Neural cell (in vitro differentiated cells): ENCODE measurements around the gene HMGB3. TPM values are rescaled to one million over a fixed set of nuclear protein-coding genes. Genes with fewer than 3 reads are reported as not detected.

Source experiments
- H2AFZ ChIP-seq: fragments of 200-600, 300-800 bp; sonication (generic), shearing (Covaris generic); 2 replicates; pipeline ENCODE4 v1.6.0; 2014; ENCODE audit warnings: low read depth, mild to moderate bottlenecking, antibody characterized with exemption, low read length, moderate library complexity
- H3F3A ChIP-seq: fragments of 200-600 bp; shearing (Covaris generic); 2 replicates; pipeline ENCODE4 v1.6.1; 2016; ENCODE audit warnings: mild to moderate bottlenecking, moderate library complexity, mixed read lengths, antibody characterized with exemption, low read length; ENCODE audit not compliant: insufficient read depth, poor library complexity, severe bottlenecking
- H3K27ac ChIP-seq: fragments of 200-600, 300-800 bp; sonication (generic), shearing (Covaris generic); 2 replicates; pipeline ENCODE4 v1.5.1; 2014; ENCODE audit warnings: mild to moderate bottlenecking, low read length, moderate library complexity
- H3K27me3 ChIP-seq: fragments of 300-800, 200-600 bp; sonication (generic), shearing (Covaris generic); 2 replicates; pipeline ENCODE4 v1.6.0; 2014; ENCODE audit warnings: mild to moderate bottlenecking, low read depth, low read length, moderate library complexity; ENCODE audit not compliant: insufficient read depth
- H3K36me3 ChIP-seq: fragments of 300-800, 200-600 bp; sonication (generic), shearing (Covaris generic); 2 replicates; pipeline ENCODE4 v1.5.1; 2014; ENCODE audit warnings: mild to moderate bottlenecking, antibody characterized with exemption, low read length, moderate library complexity; ENCODE audit not compliant: insufficient read depth
- H3K4me2 ChIP-seq: fragments of 300-800, 200-600 bp; sonication (generic), shearing (Covaris generic); 2 replicates; pipeline ENCODE4 v1.6.0; 2014; ENCODE audit warnings: mild to moderate bottlenecking, low read length
- H3K4me3 ChIP-seq: fragments of 300-800, 200-600 bp; sonication (generic), shearing (Covaris generic); 2 replicates; pipeline ENCODE4 v1.5.1; 2014; ENCODE audit warnings: mild to moderate bottlenecking, low read length, moderate library complexity
- H3K79me2 ChIP-seq: fragments of 200-600 bp; shearing (Covaris generic); replicated peaks from 2 replicates; pipeline ENCODE4 v1.6.0; 2014; ENCODE audit warnings: mild to moderate bottlenecking, low read length, moderate library complexity; ENCODE audit not compliant: insufficient read depth
- H3K9ac ChIP-seq: fragments of 300-800, 200-600 bp; sonication (generic), shearing (Covaris generic); 2 replicates; pipeline ENCODE4 v1.6.1; 2016; ENCODE audit warnings: mild to moderate bottlenecking, low read length, mixed read lengths
- H3K9me2 ChIP-seq: fragments of 200-600 bp; shearing (Covaris generic); 2 replicates; pipeline ENCODE4 v1.6.1; 2016; ENCODE audit warnings: mild to moderate bottlenecking, low read length, mixed read lengths; ENCODE audit not compliant: insufficient read depth
- H3K9me3 ChIP-seq: fragments of 200-600, 300-800 bp; sonication (generic), shearing (Covaris generic); 2 replicates; pipeline ENCODE4 v1.6.1; 2016; ENCODE audit warnings: mild to moderate bottlenecking, mixed run types, low read length, moderate library complexity, mixed read lengths
- H4K20me1 ChIP-seq: fragments of 200-600 bp; shearing (Covaris generic); 2 replicates; pipeline ENCODE4 v1.6.1; 2016; ENCODE audit warnings: mild to moderate bottlenecking, mixed run types; ENCODE audit not compliant: insufficient read depth
- CTCF ChIP-seq: fragments of 450-650 bp; IDR thresholded peaks from 2 replicates; pipeline ENCODE4 v1.5.1; 2014; ENCODE audit warnings: antibody characterized with exemption, mild to moderate bottlenecking, moderate library complexity; ENCODE audit not compliant: poor library complexity, severe bottlenecking
- EP300 ChIP-seq: fragments of 450-650 bp; conservative IDR thresholded peaks from 2 replicates; pipeline ENCODE4 v1.6.1; 2014; ENCODE audit warnings: antibody characterized with exemption, mild to moderate bottlenecking, moderate library complexity; ENCODE audit not compliant: poor library complexity, severe bottlenecking
- EZH2 ChIP-seq: fragments of 200-600, 300-800 bp; shearing (Covaris generic), sonication (generic); IDR thresholded peaks from 2 replicates; pipeline ENCODE4 v1.6.1; 2014; ENCODE audit warnings: antibody characterized with exemption, low read length, borderline replicate concordance, mild to moderate bottlenecking; ENCODE audit not compliant: insufficient read depth, poor library complexity, severe bottlenecking
- MXI1 ChIP-seq: fragments of 450-650 bp; conservative IDR thresholded peaks from 2 replicates; pipeline ENCODE4 v1.6.1; 2014; ENCODE audit warnings: antibody characterized with exemption, mild to moderate bottlenecking; ENCODE audit not compliant: poor library complexity, severe bottlenecking
- POLR2AphosphoS5 ChIP-seq: IDR thresholded peaks from 2 replicates; pipeline ENCODE4 v1.6.1; 2012
- RAD21 ChIP-seq: fragments of 450-650 bp; conservative IDR thresholded peaks from 2 replicates; pipeline ENCODE4 v1.6.1; 2014; ENCODE audit warnings: antibody characterized with exemption, mild to moderate bottlenecking, moderate library complexity
- SMC3 ChIP-seq: fragments of 450-650 bp; conservative IDR thresholded peaks from 2 replicates; pipeline ENCODE4 v1.6.1; 2014; ENCODE audit warnings: antibody characterized with exemption, mild to moderate bottlenecking, moderate library complexity; ENCODE audit not compliant: poor library complexity
- TAF1 ChIP-seq: IDR thresholded peaks from 2 replicates; pipeline ENCODE4 v1.6.1; 2012; ENCODE audit warnings: low read depth
- polyA plus RNA-seq: library from polyadenylated mRNA; depleted of rRNA; stranded (reverse); fragments of >200 nt; gene quantifications from 2 replicates; pipeline ENCODE4 v1.2.3, GENCODE V29; 2014
- TF ChIP-seq, protein P1 (sequence below): IDR thresholded peaks from 2 replicates; pipeline ENCODE4 v1.6.1; 2012; ENCODE audit warnings: borderline replicate concordance

The HMGB3 gene
- polyA plus RNA-seq, 1 donor from 2014 or later = 249 TPM

DNA sequence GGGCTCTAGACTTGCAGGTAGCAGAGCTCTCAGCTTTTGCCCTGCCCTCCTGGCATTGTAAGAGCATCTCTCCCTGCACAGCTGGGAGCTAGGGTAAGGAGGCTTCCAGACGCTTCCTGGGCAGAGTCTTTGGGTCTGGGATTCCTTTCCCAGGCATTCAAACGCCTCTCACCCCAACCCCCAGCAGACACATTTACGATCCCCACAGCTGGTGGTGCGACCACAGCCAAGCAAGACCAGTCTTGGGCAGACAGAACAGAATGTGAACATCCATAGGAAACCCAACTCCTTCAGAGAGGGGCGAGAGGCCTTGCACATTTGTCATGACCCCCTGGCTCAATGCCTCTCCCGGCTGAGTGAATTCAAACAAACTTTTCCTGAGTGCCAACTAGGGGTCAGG is 46.6 kb upstream of the HMGB3 start:
- no peaks in the 10 kb centered on the region for H3F3A ChIP-seq
- no peaks in the 10 kb centered on the region for H3K36me3 ChIP-seq
- no peak overlapping the region for H3K9ac ChIP-seq
- no peaks in the 10 kb centered on the region for H3K27me3 ChIP-seq
- no peaks in the 10 kb centered on the region for H3K9me3 ChIP-seq
- H3K4me2 ChIP-seq = no peak overlapping the region
- H2AFZ ChIP-seq = no peak overlapping the region
- no peak overlapping the region for H3K4me3 ChIP-seq
- no peaks in the 10 kb centered on the region for H4K20me1 ChIP-seq
- no peaks in the 10 kb centered on the region for H3K9me2 ChIP-seq
- no peak overlapping the region for H3K27ac ChIP-seq
- H3K79me2 ChIP-seq = no peaks in the 10 kb centered on the region
- no peak for TF ChIP-seq SMC3
- TF ChIP-seq EP300 = no peak
- no peak for TF ChIP-seq CTCF
- no peak for TF ChIP-seq TAF1
- TF ChIP-seq, protein P1, sequence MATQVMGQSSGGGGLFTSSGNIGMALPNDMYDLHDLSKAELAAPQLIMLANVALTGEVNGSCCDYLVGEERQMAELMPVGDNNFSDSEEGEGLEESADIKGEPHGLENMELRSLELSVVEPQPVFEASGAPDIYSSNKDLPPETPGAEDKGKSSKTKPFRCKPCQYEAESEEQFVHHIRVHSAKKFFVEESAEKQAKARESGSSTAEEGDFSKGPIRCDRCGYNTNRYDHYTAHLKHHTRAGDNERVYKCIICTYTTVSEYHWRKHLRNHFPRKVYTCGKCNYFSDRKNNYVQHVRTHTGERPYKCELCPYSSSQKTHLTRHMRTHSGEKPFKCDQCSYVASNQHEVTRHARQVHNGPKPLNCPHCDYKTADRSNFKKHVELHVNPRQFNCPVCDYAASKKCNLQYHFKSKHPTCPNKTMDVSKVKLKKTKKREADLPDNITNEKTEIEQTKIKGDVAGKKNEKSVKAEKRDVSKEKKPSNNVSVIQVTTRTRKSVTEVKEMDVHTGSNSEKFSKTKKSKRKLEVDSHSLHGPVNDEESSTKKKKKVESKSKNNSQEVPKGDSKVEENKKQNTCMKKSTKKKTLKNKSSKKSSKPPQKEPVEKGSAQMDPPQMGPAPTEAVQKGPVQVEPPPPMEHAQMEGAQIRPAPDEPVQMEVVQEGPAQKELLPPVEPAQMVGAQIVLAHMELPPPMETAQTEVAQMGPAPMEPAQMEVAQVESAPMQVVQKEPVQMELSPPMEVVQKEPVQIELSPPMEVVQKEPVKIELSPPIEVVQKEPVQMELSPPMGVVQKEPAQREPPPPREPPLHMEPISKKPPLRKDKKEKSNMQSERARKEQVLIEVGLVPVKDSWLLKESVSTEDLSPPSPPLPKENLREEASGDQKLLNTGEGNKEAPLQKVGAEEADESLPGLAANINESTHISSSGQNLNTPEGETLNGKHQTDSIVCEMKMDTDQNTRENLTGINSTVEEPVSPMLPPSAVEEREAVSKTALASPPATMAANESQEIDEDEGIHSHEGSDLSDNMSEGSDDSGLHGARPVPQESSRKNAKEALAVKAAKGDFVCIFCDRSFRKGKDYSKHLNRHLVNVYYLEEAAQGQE = no peak
- no peak for TF ChIP-seq MXI1
- TF ChIP-seq EZH2 = no peak
- no peak for TF ChIP-seq RAD21
- TF ChIP-seq POLR2AphosphoS5 = no peak

DNA sequence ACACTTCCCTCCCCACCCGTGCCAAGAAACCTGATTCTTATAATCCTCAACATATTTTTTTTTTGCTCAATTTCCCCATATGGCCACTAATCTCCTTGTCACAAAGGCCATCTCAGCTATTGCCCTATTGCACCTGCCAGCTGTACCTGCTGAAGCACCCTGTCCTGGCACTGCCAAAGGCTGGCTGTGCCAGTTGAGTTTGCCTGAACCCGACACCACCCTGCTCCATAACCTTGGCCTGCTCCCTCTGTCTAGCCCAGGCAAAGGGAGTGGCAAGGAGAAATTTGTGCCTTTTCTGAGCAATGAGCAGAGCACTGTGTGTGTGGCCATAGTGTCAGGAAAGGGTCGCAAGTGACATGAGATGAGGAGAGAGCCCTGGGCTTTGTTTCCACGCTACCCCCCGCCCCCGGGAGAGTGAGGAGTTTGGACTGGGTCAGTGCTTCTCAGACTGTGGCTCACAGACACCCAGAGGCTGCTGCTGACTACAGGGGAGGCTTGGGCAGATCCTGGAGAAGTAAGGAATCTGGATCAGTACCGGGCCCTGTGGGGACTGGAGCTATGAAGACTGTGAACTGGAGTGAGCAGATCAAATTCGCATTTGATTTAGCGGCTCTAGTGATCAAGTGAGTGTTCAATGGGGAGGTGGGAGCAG is 42.2 kb upstream of the HMGB3 start:
- Histone ChIP-seq H3K4me3 (no peak overlapping the region), H3K9me2 (no peaks in the 10 kb centered on the region), H4K20me1 (no peaks in the 10 kb centered on the region), H3K27me3 (no peaks in the 10 kb centered on the region), H2AFZ (no peak overlapping the region), H3K9me3 (no peaks in the 10 kb centered on the region), H3K4me2 (no peak overlapping the region), H3K9ac (no peak overlapping the region), H3F3A (no peaks in the 10 kb centered on the region), H3K27ac (no peak overlapping the region), H3K36me3 (no peaks in the 10 kb centered on the region), H3K79me2 (no peaks in the 10 kb centered on the region)
- TF ChIP-seq TAF1 (no peak), EP300 (no peak), CTCF (no peak), EZH2 (no peak), MXI1 (no peak), POLR2AphosphoS5 (no peak), RAD21 (no peak), SMC3 (no peak)
- TF ChIP-seq, protein P1 = no peak
